DOHH2 (cell line): ENCODE data around the gene ORC3.

Experiments used
- H3F3A ChIP-seq: fragments of 200-600 bp; sonication (generic), shearing (Covaris generic); 2 replicates; pipeline ENCODE4 v1.6.0; 2016; ENCODE audit warnings: antibody characterized with exemption, mild to moderate bottlenecking; ENCODE audit not compliant: control insufficient read depth, insufficient read depth
- H3K27ac ChIP-seq: fragments of 200-600 bp; sonication (generic); 2 replicates; pipeline ENCODE4 v1.5.1; 2014; ENCODE audit warnings: low read depth, mild to moderate bottlenecking, low read length, moderate library complexity
- H3K27me3 ChIP-seq: fragments of 200-600 bp; sonication (generic); 2 replicates; pipeline ENCODE4 v1.6.1; 2014; ENCODE audit warnings: mild to moderate bottlenecking, low read length, mixed read lengths; ENCODE audit not compliant: control insufficient read depth
- H3K36me3 ChIP-seq: fragments of 200-600 bp; sonication (generic); 2 replicates; pipeline ENCODE4 v1.6.1; 2014; ENCODE audit warnings: mild to moderate bottlenecking, low read length, moderate library complexity, mixed read lengths; ENCODE audit not compliant: control insufficient read depth
- H3K4me1 ChIP-seq: fragments of 200-600 bp; sonication (generic); 2 replicates; pipeline ENCODE4 v1.6.1; 2014; ENCODE audit warnings: mild to moderate bottlenecking, low read length, mixed read lengths; ENCODE audit not compliant: control insufficient read depth
- H3K4me2 ChIP-seq: fragments of 200-600 bp; sonication (generic); 2 replicates; pipeline ENCODE4 v1.6.0; 2014; ENCODE audit warnings: mild to moderate bottlenecking, low read length, moderate library complexity
- H3K4me3 ChIP-seq: fragments of 200-600 bp; sonication (generic); 2 replicates; pipeline ENCODE4 v1.5.1; 2014; ENCODE audit warnings: mild to moderate bottlenecking, low read length, mixed read lengths
- H3K79me2 ChIP-seq: fragments of 200-600 bp; sonication (generic); 2 replicates; pipeline ENCODE4 v1.6.1; 2014; ENCODE audit warnings: mild to moderate bottlenecking, low read length, mixed read lengths; ENCODE audit not compliant: control insufficient read depth
- H3K9me2 ChIP-seq: fragments of 200-600 bp; sonication (generic); replicated peaks from 2 replicates; pipeline ENCODE4 v1.6.1; 2014; ENCODE audit warnings: mild to moderate bottlenecking, low read length, mixed read lengths; ENCODE audit not compliant: control insufficient read depth
- H3K9me3 ChIP-seq: fragments of 200-600 bp; sonication (generic); 2 replicates; pipeline ENCODE4 v1.6.1; 2014; ENCODE audit warnings: antibody characterized with exemption, low read length, mixed read lengths; ENCODE audit not compliant: control insufficient read depth, insufficient read depth
- H4K20me1 ChIP-seq: fragments of 200-600 bp; sonication (generic); 2 replicates; pipeline ENCODE4 v1.6.0; 2014; ENCODE audit warnings: low read depth, mild to moderate bottlenecking, antibody characterized with exemption, low read length, moderate library complexity; ENCODE audit not compliant: control insufficient read depth, insufficient read depth
- EZH2phosphoT487 ChIP-seq: fragments of 200-600 bp; sonication (generic); IDR thresholded peaks from 2 replicates; pipeline ENCODE4 v1.6.1; 2017; ENCODE audit warnings: borderline replicate concordance, mild to moderate bottlenecking, antibody characterized with exemption, low read length, moderate library complexity, mixed read lengths
- TF ChIP-seq, protein P1 (sequence below): fragments of 200-600 bp; sonication (generic); IDR thresholded peaks from one replicate; pipeline ENCODE4 v1.5.1; 2014; ENCODE audit warnings: antibody characterized with exemption, mild to moderate bottlenecking, low read depth, low read length; ENCODE audit not compliant: poor library complexity, severe bottlenecking

The ORC3 gene

DNA sequence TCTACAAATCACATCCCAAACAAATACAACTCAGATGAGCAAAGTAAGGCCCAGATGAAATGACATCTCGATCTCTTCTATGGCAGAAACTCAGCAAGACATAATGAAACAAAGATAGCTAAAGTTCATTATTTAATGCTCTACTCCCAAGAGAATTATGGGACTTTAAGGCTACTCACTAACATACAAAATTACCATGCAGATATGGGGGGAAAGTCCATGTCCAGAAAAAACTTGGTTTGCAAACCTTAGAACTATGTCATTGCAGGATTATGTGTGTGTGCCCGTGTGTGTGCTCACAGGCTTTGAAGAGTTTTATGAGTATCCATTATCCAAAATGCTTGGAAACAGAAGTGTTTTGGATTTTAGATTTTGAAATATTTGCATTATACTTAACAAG, 78.1 kb downstream of the ORC3 start:
- TF ChIP-seq, protein P1, sequence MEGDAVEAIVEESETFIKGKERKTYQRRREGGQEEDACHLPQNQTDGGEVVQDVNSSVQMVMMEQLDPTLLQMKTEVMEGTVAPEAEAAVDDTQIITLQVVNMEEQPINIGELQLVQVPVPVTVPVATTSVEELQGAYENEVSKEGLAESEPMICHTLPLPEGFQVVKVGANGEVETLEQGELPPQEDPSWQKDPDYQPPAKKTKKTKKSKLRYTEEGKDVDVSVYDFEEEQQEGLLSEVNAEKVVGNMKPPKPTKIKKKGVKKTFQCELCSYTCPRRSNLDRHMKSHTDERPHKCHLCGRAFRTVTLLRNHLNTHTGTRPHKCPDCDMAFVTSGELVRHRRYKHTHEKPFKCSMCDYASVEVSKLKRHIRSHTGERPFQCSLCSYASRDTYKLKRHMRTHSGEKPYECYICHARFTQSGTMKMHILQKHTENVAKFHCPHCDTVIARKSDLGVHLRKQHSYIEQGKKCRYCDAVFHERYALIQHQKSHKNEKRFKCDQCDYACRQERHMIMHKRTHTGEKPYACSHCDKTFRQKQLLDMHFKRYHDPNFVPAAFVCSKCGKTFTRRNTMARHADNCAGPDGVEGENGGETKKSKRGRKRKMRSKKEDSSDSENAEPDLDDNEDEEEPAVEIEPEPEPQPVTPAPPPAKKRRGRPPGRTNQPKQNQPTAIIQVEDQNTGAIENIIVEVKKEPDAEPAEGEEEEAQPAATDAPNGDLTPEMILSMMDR, result no peak
- no peak for TF ChIP-seq EZH2phosphoT487
- Histone ChIP-seq H3K27me3 (no peaks in the 10 kb centered on the region), H3K4me2 (no peak overlapping the region), H3K79me2 (no peaks in the 10 kb centered on the region), H3K9me2 (no peaks in the 10 kb centered on the region), H3F3A (peaks cover 74% of the 10 kb centered on the region), H3K4me1 (0 out of 2 replicates have a peak, but pooled peaks cover 7% of the 10 kb centered on the region), H3K9me3 (no peaks in the 10 kb centered on the region), H3K36me3 (peaks cover 64% of the 10 kb centered on the region), H4K20me1 (0 out of 2 replicates have a peak, but pooled peaks cover 7% of the 10 kb centered on the region), H3K27ac (no peak overlapping the region), H3K4me3 (no peak overlapping the region)

DNA sequence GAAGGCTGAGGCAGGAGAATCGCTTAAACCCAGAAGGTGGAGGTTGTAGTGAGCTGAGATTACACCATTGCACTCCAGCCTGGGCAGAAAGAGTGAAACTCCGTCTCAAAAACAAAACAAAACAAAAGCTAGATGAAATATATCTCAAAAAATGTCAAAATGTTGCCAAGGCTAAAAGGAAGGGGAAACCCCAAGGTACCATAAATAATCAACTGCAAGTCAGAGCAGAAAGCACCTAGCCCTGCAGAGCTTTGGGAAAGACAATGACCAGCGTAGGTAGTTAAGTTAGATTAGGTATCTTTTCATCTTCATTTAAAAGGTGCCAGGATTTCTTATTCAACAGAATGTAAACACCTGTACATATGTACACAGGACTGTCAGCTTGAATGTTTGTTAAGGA, 79.1 kb downstream of the ORC3 start:
- H3K4me2 ChIP-seq, result no peak overlapping the region
- H3K9me3 ChIP-seq, result no peaks in the 10 kb centered on the region
- peaks cover 70% of the 10 kb centered on the region for H3F3A ChIP-seq
- 0 out of 2 replicates have a peak, but pooled peaks cover 7% of the 10 kb centered on the region for H4K20me1 ChIP-seq
- H3K27ac ChIP-seq, result no peak overlapping the region
- peaks cover 68% of the 10 kb centered on the region for H3K36me3 ChIP-seq
- H3K27me3 ChIP-seq, result no peaks in the 10 kb centered on the region
- no peak overlapping the region for H3K4me3 ChIP-seq
- no peaks in the 10 kb centered on the region for H3K79me2 ChIP-seq
- TF ChIP-seq, protein P1, result no peak
- no peak for TF ChIP-seq EZH2phosphoT487
- H3K4me1 ChIP-seq, result 0 out of 2 replicates have a peak, but pooled peaks cover 7% of the 10 kb centered on the region
- H3K9me2 ChIP-seq, result no peaks in the 10 kb centered on the region

DNA sequence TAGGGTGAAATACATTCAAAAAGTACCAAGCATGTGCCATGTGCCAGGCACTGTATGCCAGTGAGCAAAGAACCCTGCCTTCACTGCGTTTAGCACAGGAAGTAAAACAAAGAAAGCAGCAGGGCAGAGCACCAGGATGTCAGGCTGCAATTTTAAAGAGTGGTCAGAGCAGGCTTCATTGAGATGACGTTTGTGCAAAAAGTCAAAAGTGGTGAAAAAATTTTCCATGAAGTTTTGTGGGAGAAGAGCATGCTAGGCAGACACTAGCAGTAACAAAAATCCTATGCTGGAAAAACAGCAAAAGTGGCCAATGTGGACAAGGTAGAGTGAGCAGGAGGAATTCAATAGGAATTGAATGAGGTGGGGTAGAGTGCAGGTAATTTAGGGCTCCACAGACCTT, 80.8 kb downstream of the ORC3 start:
- H3K27me3 ChIP-seq, result no peaks in the 10 kb centered on the region
- no peak overlapping the region for H3K27ac ChIP-seq
- H3K4me2 ChIP-seq, result no peak overlapping the region
- no peaks in the 10 kb centered on the region for H3K9me3 ChIP-seq
- H3K79me2 ChIP-seq, result peaks cover 7% of the 10 kb centered on the region
- TF ChIP-seq, protein P1, result no peak
- no peak for TF ChIP-seq EZH2phosphoT487
- H3K4me1 ChIP-seq, result 0 out of 2 replicates have a peak, but pooled peaks cover 7% of the 10 kb centered on the region
- H3K4me3 ChIP-seq, result no peak overlapping the region
- H3K9me2 ChIP-seq, result no peaks in the 10 kb centered on the region
- peaks cover 79% of the 10 kb centered on the region for H3K36me3 ChIP-seq
- H4K20me1 ChIP-seq, result 0 out of 2 replicates have a peak, but pooled peaks cover 7% of the 10 kb centered on the region
- H3F3A ChIP-seq, result peaks cover 71% of the 10 kb centered on the region
